Breast epithelium (tissue), 4 donors: ENCODE data around the gene ZRANB1. TPM values are rescaled to one million over a fixed set of nuclear protein-coding genes. Genes with fewer than 3 reads are reported as not detected.
A peak's percentile ranks its signal among the peaks of the same experiment; 100 is the strongest.

Source experiments
- DNase-seq, 2 donors: peaks; one replicate each; pipeline ENCODE4 v3.0.0-alpha.2; 2019; ENCODE audit warnings: low spot score in 2 of 2
- H3K27ac ChIP-seq, 2 donors: fragments of 200-600 bp; sonication (generic) in 1 of 2; one replicate each; pipeline ENCODE4 v1.5.1; 2016 to 2019; ENCODE audit warnings: mild to moderate bottlenecking in 1 of 2
- H3K27me3 ChIP-seq, 2 donors: fragments of 200-600 bp; sonication (generic) in 1 of 2; one replicate each; pipeline versions ENCODE4 v1.5.1 to v1.6.0; 2017 to 2019; ENCODE audit warnings: control low read depth in 1 of 2, mild to moderate bottlenecking in 1 of 2
- H3K36me3 ChIP-seq: fragments of 200-600 bp; one replicate; pipeline ENCODE4 v1.5.1; 2019
- H3K4me1 ChIP-seq, 2 donors: fragments of 200-600 bp; sonication (generic); one replicate each; pipeline ENCODE4 v1.5.1; 2016 to 2019; ENCODE audit warnings: control low read depth in 1 of 2
- H3K4me3 ChIP-seq, 3 donors: fragments of 200-600 bp; sonication (generic); 1 replicate in 2 of 3; 2 replicates in 1 of 3; pipeline ENCODE4 v1.5.1; 2016 to 2019; ENCODE audit warnings: mild to moderate bottlenecking in 3 of 3, moderate library complexity in 2 of 3
- H3K9me3 ChIP-seq, 2 donors: fragments of 200-600 bp; sonication (generic) in 1 of 2; one replicate each; pipeline ENCODE4 v1.5.1; 2016 to 2019; ENCODE audit warnings: control low read depth in 1 of 2
- POLR2A ChIP-seq: fragments of 450-650 bp; IDR thresholded peaks from one replicate; pipeline ENCODE4 v1.6.1; 2016; ENCODE audit warnings: antibody characterized with exemption, mild to moderate bottlenecking, moderate library complexity
- POLR2AphosphoS5 ChIP-seq, 3 donors: sonication (generic); formaldehyde crosslinking; IDR thresholded peaks; one replicate each; pipeline ENCODE4 v1.6.1; 2017; ENCODE audit warnings: antibody characterized with exemption in 3 of 3
- intact Hi-C: fragments of 100-400 bp; cut with DNase I; formaldehyde crosslinking; loops from one replicate; pipeline ENCODE4 v1.15.1; 2023; ENCODE audit warnings: low total_unique reads
- total RNA-seq, 3 donors: library from RNA; depleted of rRNA; stranded (reverse); fragments of >200 nt; gene quantifications; one replicate each; pipeline ENCODE4 v1.1.0, GENCODE V29; 2016
- TF ChIP-seq, protein P1 (sequence below), 3 donors: fragments of 450-650 bp; IDR thresholded peaks; one replicate each; pipeline ENCODE4 v1.5.1; 2016 to 2017; ENCODE audit warnings: antibody characterized with exemption in 3 of 3, mild to moderate bottlenecking in 3 of 3, moderate library complexity in 3 of 3

Gene ZRANB1
- total RNA-seq, 3 donors from 2014 or later = 32.4 to 37.4 (median 35.1) TPM

DNA sequence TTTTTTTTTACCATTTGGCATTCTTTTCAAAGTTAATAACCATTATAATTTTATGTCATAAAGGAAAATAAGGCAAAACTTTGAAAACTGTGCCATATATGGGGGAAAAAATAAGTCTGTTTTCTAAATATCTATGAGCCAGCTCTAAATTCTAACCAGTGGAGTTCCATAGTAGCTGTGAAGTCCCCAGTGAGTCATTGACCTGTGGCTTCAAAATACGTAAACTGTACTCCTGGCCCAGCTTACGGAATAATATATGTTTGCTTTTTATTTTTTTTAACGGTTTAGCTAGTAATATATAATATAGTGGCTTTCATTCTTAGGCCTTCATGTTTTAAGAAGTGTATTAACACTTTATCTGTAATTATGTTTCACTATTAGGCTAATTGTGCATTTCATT, 20.5 kb downstream of the ZRANB1 start:
- no peaks in the 10 kb centered on the region for H3K27me3 ChIP-seq

DNA sequence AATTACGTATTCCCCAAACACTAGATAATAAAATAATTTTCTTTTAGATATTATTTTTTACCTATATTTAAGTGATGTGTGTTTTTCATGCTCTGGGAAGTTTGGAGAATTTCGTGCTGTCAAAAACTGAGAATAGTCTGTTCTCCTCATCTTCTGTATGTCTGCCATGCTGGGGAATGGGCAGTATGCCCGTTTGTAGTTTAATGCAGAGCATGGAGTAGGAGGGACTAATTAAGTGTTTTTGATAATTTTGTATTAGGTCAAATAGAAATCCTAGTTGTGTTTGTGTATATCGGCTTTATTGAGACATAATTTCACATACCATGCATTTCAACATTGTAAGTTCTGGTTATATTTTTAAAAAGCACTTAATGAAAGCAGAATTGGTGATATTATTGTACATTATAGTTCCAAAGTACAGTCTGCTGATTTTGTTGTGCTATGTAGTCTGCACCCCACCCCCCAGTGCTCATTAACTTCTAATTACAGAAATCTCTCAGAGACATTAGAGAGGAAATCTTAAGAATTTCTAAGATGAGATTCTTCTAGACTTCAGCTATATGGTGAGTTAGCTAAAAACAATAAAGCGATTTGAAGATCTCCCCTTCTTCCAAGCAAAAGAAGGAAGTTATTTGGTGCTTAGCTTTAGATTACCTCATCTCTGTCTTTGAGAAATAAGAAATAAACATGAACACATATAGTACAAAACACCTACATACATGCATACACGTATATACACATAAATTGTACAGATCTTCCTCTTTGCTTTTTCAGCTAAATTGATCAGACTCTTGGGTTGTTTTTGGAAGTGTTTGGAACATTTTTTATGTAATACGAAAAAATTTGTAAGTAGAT, 22.2 kb downstream of the ZRANB1 start:
- Histone ChIP-seq H3K27me3 (no peaks in the 10 kb centered on the region), H3K4me1 (peaks cover 0 to 5% of the 10 kb centered on the region in 2 donors), H3K27ac (no peak overlapping the region), H3K9me3 (no peaks in the 10 kb centered on the region), H3K4me3 (no peak overlapping the region), H3K36me3 (no peaks in the 10 kb centered on the region)
- intact Hi-C loops = no loop called here
- no peak for DNase-seq
- TF ChIP-seq, protein P1, sequence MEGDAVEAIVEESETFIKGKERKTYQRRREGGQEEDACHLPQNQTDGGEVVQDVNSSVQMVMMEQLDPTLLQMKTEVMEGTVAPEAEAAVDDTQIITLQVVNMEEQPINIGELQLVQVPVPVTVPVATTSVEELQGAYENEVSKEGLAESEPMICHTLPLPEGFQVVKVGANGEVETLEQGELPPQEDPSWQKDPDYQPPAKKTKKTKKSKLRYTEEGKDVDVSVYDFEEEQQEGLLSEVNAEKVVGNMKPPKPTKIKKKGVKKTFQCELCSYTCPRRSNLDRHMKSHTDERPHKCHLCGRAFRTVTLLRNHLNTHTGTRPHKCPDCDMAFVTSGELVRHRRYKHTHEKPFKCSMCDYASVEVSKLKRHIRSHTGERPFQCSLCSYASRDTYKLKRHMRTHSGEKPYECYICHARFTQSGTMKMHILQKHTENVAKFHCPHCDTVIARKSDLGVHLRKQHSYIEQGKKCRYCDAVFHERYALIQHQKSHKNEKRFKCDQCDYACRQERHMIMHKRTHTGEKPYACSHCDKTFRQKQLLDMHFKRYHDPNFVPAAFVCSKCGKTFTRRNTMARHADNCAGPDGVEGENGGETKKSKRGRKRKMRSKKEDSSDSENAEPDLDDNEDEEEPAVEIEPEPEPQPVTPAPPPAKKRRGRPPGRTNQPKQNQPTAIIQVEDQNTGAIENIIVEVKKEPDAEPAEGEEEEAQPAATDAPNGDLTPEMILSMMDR (IDR thresholded peaks at IDR 0.05) = no peak
- TF ChIP-seq POLR2A (no peak), POLR2AphosphoS5 (IDR thresholded peaks at IDR 0.05) (no peak)

More for the DNA sequence above, 20.5 kb downstream of the ZRANB1 start:
- H3K4me1 ChIP-seq = peaks cover 0 to 5% of the 10 kb centered on the region in 2 donors
- TF ChIP-seq POLR2AphosphoS5 (IDR thresholded peaks at IDR 0.05) (no peak), POLR2A (no peak)
- TF ChIP-seq, protein P1 (IDR thresholded peaks at IDR 0.05) = no peak
- no peak overlapping the region for H3K4me3 ChIP-seq
- intact Hi-C loops = no loop called here
- no peak for DNase-seq
- H3K9me3 ChIP-seq = no peaks in the 10 kb centered on the region
- H3K36me3 ChIP-seq = no peaks in the 10 kb centered on the region
- H3K27ac ChIP-seq = no peak overlapping the region

DNA sequence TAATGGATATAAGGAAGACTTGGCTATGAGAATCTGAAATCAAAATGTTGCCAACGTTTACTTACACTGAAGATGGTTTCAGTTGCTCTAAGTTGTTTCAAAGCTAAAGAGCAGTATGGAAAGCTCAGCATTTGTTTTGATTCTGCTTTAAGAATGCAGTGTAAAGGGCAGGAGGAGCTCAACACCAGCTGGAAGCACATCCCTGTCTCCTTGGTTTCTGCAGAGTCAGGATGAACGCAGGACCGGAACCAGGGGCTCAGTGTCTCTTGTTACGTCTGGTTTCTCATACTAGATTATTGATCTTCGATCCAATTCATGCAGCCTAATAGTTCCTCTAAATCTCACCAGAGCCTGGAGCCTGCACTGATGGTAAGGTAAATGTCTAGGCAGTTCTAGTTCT, 24.1 kb downstream of the ZRANB1 start:
- Histone ChIP-seq H3K36me3 (no peaks in the 10 kb centered on the region), H3K4me1 (peaks cover 0 to 4% of the 10 kb centered on the region in 2 donors), H3K4me3 (no peak overlapping the region), H3K9me3 (no peaks in the 10 kb centered on the region), H3K27ac (no peak overlapping the region), H3K27me3 (no peaks in the 10 kb centered on the region)
- no peak for DNase-seq
- intact Hi-C loops = no loop called here
- TF ChIP-seq POLR2AphosphoS5 (IDR thresholded peaks at IDR 0.05) (no peak), POLR2A (no peak)
- TF ChIP-seq, protein P1 (IDR thresholded peaks at IDR 0.05) = no peak

DNA sequence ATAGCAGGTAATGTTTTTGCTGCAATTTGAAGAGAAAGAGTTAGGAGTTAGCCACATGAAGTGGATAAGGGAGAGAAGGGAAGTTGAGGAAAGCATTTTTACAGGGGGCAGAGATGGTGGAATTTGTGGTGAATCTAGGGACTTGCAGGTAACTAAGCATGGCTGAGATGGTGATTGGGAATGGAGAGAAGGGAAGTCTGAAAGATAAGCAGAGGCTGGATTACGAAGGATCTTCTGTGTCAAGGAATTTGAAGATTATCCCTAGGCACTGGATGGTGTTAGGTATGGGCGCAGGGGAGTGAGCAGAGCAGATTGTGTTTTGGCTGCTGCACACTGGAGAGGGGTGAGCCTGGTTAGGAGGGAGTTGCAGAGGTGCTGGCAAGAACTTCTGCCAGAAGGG, 25.3 kb downstream of the ZRANB1 start:
- Histone ChIP-seq H3K27ac (no peak overlapping the region), H3K27me3 (no peaks in the 10 kb centered on the region), H3K4me3 (no peak overlapping the region), H3K4me1 (no peaks in the 10 kb centered on the region), H3K36me3 (no peaks in the 10 kb centered on the region), H3K9me3 (no peaks in the 10 kb centered on the region)
- intact Hi-C loops = no loop called here
- DNase-seq = no peak
- no peak for TF ChIP-seq POLR2AphosphoS5 (IDR thresholded peaks at IDR 0.05)

DNA sequence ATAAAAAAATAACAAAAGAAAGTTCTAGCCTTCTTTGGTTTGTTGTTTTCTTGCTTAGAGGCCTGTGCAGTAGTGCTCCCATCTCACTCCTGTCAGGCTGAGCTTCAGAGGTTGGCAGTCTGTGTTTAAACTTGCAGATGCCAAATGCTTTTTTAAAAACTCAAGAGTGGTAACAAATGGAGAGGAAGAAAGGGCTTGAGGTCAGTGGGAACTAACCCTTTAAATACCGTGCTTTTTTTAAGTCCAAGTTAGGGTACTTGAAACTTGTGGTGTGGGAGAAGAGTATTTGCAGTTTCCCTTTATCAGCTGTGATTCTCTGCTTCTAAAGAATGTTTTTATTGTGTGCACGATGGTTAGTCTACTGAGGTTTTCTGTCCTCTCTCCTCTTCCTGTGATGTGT, 29.4 kb downstream of the ZRANB1 start:
- Histone ChIP-seq H3K36me3 (no peaks in the 10 kb centered on the region), H3K27ac (peak overlapping the region in 1 of 2 donors; percentile 10), H3K4me1 (no peaks in the 10 kb centered on the region), H3K27me3 (no peaks in the 10 kb centered on the region), H3K9me3 (no peaks in the 10 kb centered on the region), H3K4me3 (no peak overlapping the region)
- no peak for DNase-seq
- TF ChIP-seq POLR2A = no peak
- TF ChIP-seq, protein P1 (IDR thresholded peaks at IDR 0.05) = no peak
- TF ChIP-seq POLR2AphosphoS5 (IDR thresholded peaks at IDR 0.05) = no peak
- intact Hi-C loops = no loop called here
